ENCODE data around the gene JARID2. TPM values are rescaled to one million over a fixed set of nuclear protein-coding genes. Genes with fewer than 3 reads are reported as not detected.

Gene JARID2
- total RNA-seq, 1 experiment from 2014 or later: 23.6 TPM

DNA sequence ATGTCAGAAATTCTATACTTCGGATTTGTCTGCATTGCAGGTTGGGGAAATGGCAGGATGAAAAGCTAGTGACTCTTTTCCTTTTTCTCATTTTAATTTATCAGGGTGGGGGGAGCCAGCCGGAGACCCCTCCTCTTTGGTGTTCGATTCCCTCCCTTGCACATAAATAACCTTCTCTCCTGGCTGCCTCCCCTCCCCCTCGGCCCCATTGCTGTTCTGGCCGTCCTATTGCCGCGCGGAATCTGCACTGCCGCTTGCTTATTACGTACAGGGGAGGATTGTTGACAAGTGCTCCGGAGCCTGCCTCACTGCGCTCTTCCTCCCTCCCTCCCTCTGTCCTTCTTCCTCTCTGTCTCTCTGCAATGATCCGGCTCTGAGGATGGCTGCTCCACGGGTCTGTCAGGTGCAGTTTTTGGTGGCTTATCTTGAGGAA is 154.7 kb downstream of the JARID2 start:
- Histone ChIP-seq H3K27ac (ENCODE audit: low read depth, low read length) (no peak overlapping the region), H3K4me2 (ENCODE audit: low read length) (no peak overlapping the region), H2AFZ (ENCODE audit: low read depth, low read length, poor library complexity, severe bottlenecking) (no peak overlapping the region), H4K20me1 (ENCODE audit: insufficient read depth) (no peaks in the 10 kb centered on the region; the same call in 1 of the 2 replicates), H3K9me3 (ENCODE audit: control insufficient read depth in 1 of 2, insufficient read depth in 1 of 2, low read depth in 1 of 2, low read length in 2 of 2) (no peaks in the 10 kb centered on the region), H3K9me2 (ENCODE audit: insufficient read depth) (no peaks in the 10 kb centered on the region), H3K36me3 (ENCODE audit: control insufficient read depth in 1 of 2, insufficient read depth in 2 of 2, low read length in 2 of 2) (no peaks in the 10 kb centered on the region), H3K4me3 (replicated peaks in 1 of 2; ENCODE audit: low read depth in 1 of 2, low read length in 2 of 2) (no peak overlapping the region), H3K9ac (ENCODE audit: low read length) (no peak overlapping the region), H3K79me2 (ENCODE audit: insufficient read depth, low read length) (peaks cover 60% of the 10 kb centered on the region), H3K4me1 (ENCODE audit: control insufficient read depth in 1 of 2, insufficient read depth in 2 of 2, low read length in 2 of 2) (peaks cover 15 to 19% of the 10 kb centered on the region in 2 experiments), H3K27me3 (ENCODE audit: insufficient read depth, low read length) (no peaks in the 10 kb centered on the region)
- intact Hi-C loops (cut with micrococcal nuclease): no loop called here
- ChIA-PET POLR2A (no interaction called here), RAD21 (ENCODE audit: low non-redundant PET in 1 of 2, low total read pairs in 2 of 2, uncharacterized antibody in 2 of 2, unreplicated experiment in 2 of 2) (no interaction called here), CTCF (no interaction called here)
- DNase-seq (ENCODE audit: low read depth, low spot score) (no peak), ATAC-seq (no peak)
- no TSS peak for BruUV-seq (replicated peaks)
- no peak for TF ChIP-seq POLR2AphosphoS5 (IDR thresholded peaks at IDR 0.05; ENCODE audit: low read depth, low read length)
- no peak for TF ChIP-seq JUND (IDR thresholded peaks at IDR 0.05)
- TF ChIP-seq ZFX (IDR thresholded peaks at IDR 0.05): no peak
- TF ChIP-seq FOSL1 (IDR thresholded peaks at IDR 0.05; ENCODE audit: low read depth): no peak

DNA sequence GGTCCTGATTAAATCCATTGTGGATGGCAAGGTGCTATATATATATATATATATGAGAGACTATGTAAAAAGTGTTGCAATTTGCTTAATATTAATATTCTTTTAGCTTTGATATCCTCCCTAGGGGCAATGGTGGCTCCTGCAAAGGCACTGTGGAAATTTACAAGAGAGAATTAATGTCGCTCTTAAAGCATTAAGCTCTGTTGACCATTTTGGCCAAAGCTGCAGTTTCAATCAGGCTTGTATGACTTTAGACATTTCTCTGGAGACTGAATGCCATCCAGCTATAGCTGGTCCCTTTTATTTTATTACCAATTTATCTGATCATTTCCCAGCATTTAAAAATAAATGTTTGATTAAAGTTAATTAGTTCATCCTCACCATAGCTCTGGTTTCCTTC is 155.3 kb downstream of the JARID2 start:
- Histone ChIP-seq H3K4me2 (ENCODE audit: low read length) (peak overlapping the region; percentile 6; the same call in 1 of the 2 replicates), H2AFZ (ENCODE audit: low read depth, low read length, poor library complexity, severe bottlenecking) (no peak overlapping the region), H3K9ac (ENCODE audit: low read length) (no peak overlapping the region), H3K27me3 (ENCODE audit: insufficient read depth, low read length) (no peaks in the 10 kb centered on the region), H3K27ac (ENCODE audit: low read depth, low read length) (no peak overlapping the region), H3K36me3 (ENCODE audit: control insufficient read depth in 1 of 2, insufficient read depth in 2 of 2, low read length in 2 of 2) (no peaks in the 10 kb centered on the region), H3K4me3 (replicated peaks in 1 of 2; ENCODE audit: low read depth in 1 of 2, low read length in 2 of 2) (no peak overlapping the region), H4K20me1 (ENCODE audit: insufficient read depth) (no peaks in the 10 kb centered on the region; the same call in 1 of the 2 replicates), H3K4me1 (ENCODE audit: control insufficient read depth in 1 of 2, insufficient read depth in 2 of 2, low read length in 2 of 2) (peaks cover 15 to 19% of the 10 kb centered on the region in 2 experiments), H3K9me3 (ENCODE audit: control insufficient read depth in 1 of 2, insufficient read depth in 1 of 2, low read depth in 1 of 2, low read length in 2 of 2) (no peaks in the 10 kb centered on the region), H3K79me2 (ENCODE audit: insufficient read depth, low read length) (peaks cover 65% of the 10 kb centered on the region), H3K9me2 (ENCODE audit: insufficient read depth) (no peaks in the 10 kb centered on the region)
- intact Hi-C loops (cut with micrococcal nuclease): no loop called here
- CTCF ChIA-PET: interaction anchor here (0.5 kb wide), 1 partner anchor 44 kb away, joined by 3 read pairs; no protein-coding TSS in a partner anchor
- TF ChIP-seq SIN3A (IDR thresholded peaks at IDR 0.05; ENCODE audit: low read depth) (no peak), RAD21 (IDR thresholded peaks at IDR 0.05; ENCODE audit: low read depth) (no peak), JUND (IDR thresholded peaks at IDR 0.05) (no peak), YY1 (IDR thresholded peaks at IDR 0.05; ENCODE audit: extremely low read depth, insufficient replicate concordance, low read depth, low read length) (no peak), SRF (IDR thresholded peaks at IDR 0.05; ENCODE audit: low read depth) (no peak), POLR2AphosphoS5 (IDR thresholded peaks at IDR 0.05; ENCODE audit: low read depth, low read length) (no peak)
- TF ChIP-seq, protein P1, sequence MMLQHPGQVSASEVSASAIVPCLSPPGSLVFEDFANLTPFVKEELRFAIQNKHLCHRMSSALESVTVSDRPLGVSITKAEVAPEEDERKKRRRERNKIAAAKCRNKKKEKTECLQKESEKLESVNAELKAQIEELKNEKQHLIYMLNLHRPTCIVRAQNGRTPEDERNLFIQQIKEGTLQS (IDR thresholded peaks at IDR 0.05): no peak
- BruUV-seq (replicated peaks): no TSS peak
- ATAC-seq: no peak
- RAD21 ChIA-PET (ENCODE audit: low non-redundant PET in 1 of 2, low total read pairs in 2 of 2, uncharacterized antibody in 2 of 2, unreplicated experiment in 2 of 2): no interaction called here
- DNase-seq (ENCODE audit: low read depth, low spot score): no peak
- POLR2A ChIA-PET: no interaction called here
